Measurements from ENCODE around the gene KCNIP2. TPM values are rescaled to one million over a fixed set of nuclear protein-coding genes. Genes with fewer than 3 reads are reported as not detected.

Gene KCNIP2
- polyA plus RNA-seq, 2 donors, result 0.67 to 1.6 TPM

- Histone ChIP-seq H3K27ac (ENCODE audit: low read depth in 2 of 2, low read length in 1 of 2) (no peak overlapping the region), H3K27me3 (ENCODE audit: control insufficient read depth in 1 of 2, insufficient read depth in 2 of 2, low read length in 2 of 2) (no peaks in the 10 kb centered on the region), H3K4me3 (ENCODE audit: low read depth in 1 of 2, low read length in 2 of 2) (no peak overlapping the region), H3K4me1 (ENCODE audit: control insufficient read depth in 2 of 2, insufficient read depth in 2 of 2, low read length in 1 of 2) (no peaks in the 10 kb centered on the region), H3K36me3 (ENCODE audit: control insufficient read depth in 2 of 2, insufficient read depth in 2 of 2, low read length in 1 of 2) (no peaks in the 10 kb centered on the region), H3K9me3 (ENCODE audit: control insufficient read depth in 2 of 2, insufficient read depth in 1 of 2, low read depth in 1 of 2, low read length in 1 of 2) (no peaks in the 10 kb centered on the region)
- 87 to 88% methylated on average over 13 of the region's 13 CpGs for WGBS, 2 donors
Measured at GRCh38 chr10:101879456-101880231, 36.0 kb upstream of the KCNIP2 start.

GRCh38 chr10:101878869-101879268 lies 35.3 kb upstream of the KCNIP2 start:
- WGBS, 2 donors, result 85 to 92% methylated on average over 3 of the region's 3 CpGs
- H3K4me3 ChIP-seq (ENCODE audit: low read depth in 1 of 2, low read length in 2 of 2), result no peak overlapping the region

GRCh38 chr10:101875068-101875688 lies 31.6 kb upstream of the KCNIP2 start:
- Histone ChIP-seq H3K27me3 (ENCODE audit: control insufficient read depth in 1 of 2, insufficient read depth in 2 of 2, low read length in 2 of 2) (no peaks in the 10 kb centered on the region), H3K27ac (ENCODE audit: low read depth in 2 of 2, low read length in 1 of 2) (no peak overlapping the region), H3K4me3 (ENCODE audit: low read depth in 1 of 2, low read length in 2 of 2) (no peak overlapping the region), H3K4me1 (ENCODE audit: control insufficient read depth in 2 of 2, insufficient read depth in 2 of 2, low read length in 1 of 2) (no peaks in the 10 kb centered on the region), H3K36me3 (ENCODE audit: control insufficient read depth in 2 of 2, insufficient read depth in 2 of 2, low read length in 1 of 2) (no peaks in the 10 kb centered on the region), H3K9me3 (ENCODE audit: control insufficient read depth in 2 of 2, insufficient read depth in 1 of 2, low read depth in 1 of 2, low read length in 1 of 2) (no peaks in the 10 kb centered on the region)
- WGBS, 2 donors, result 83 to 92% methylated on average over 3 of the region's 3 CpGs

More at GRCh38 chr10:101878869-101879268, 35.3 kb upstream of the KCNIP2 start:
- Histone ChIP-seq H3K36me3 (ENCODE audit: control insufficient read depth in 2 of 2, insufficient read depth in 2 of 2, low read length in 1 of 2) (no peaks in the 10 kb centered on the region), H3K4me1 (ENCODE audit: control insufficient read depth in 2 of 2, insufficient read depth in 2 of 2, low read length in 1 of 2) (no peaks in the 10 kb centered on the region), H3K9me3 (ENCODE audit: control insufficient read depth in 2 of 2, insufficient read depth in 1 of 2, low read depth in 1 of 2, low read length in 1 of 2) (no peaks in the 10 kb centered on the region), H3K27me3 (ENCODE audit: control insufficient read depth in 1 of 2, insufficient read depth in 2 of 2, low read length in 2 of 2) (no peaks in the 10 kb centered on the region), H3K27ac (ENCODE audit: low read depth in 2 of 2, low read length in 1 of 2) (no peak overlapping the region)

GRCh38 chr10:101874252-101874651 lies 30.7 kb upstream of the KCNIP2 start:
- Histone ChIP-seq H3K27ac (ENCODE audit: low read depth in 2 of 2, low read length in 1 of 2) (no peak overlapping the region), H3K27me3 (ENCODE audit: control insufficient read depth in 1 of 2, insufficient read depth in 2 of 2, low read length in 2 of 2) (no peaks in the 10 kb centered on the region), H3K4me1 (ENCODE audit: control insufficient read depth in 2 of 2, insufficient read depth in 2 of 2, low read length in 1 of 2) (no peaks in the 10 kb centered on the region), H3K9me3 (ENCODE audit: control insufficient read depth in 2 of 2, insufficient read depth in 1 of 2, low read depth in 1 of 2, low read length in 1 of 2) (no peaks in the 10 kb centered on the region), H3K4me3 (ENCODE audit: low read depth in 1 of 2, low read length in 2 of 2) (no peak overlapping the region), H3K36me3 (ENCODE audit: control insufficient read depth in 2 of 2, insufficient read depth in 2 of 2, low read length in 1 of 2) (no peaks in the 10 kb centered on the region)

GRCh38 chr10:101867931-101868330 lies 24.3 kb upstream of the KCNIP2 start:
- H3K4me3 ChIP-seq (ENCODE audit: low read depth in 1 of 2, low read length in 2 of 2), result no peak overlapping the region
- no peak overlapping the region for H3K27ac ChIP-seq (ENCODE audit: low read depth in 2 of 2, low read length in 1 of 2)
- H3K36me3 ChIP-seq (ENCODE audit: control insufficient read depth in 2 of 2, insufficient read depth in 2 of 2, low read length in 1 of 2), result no peaks in the 10 kb centered on the region
- WGBS, 2 donors, result 77 to 78% methylated on average over 1 of the region's 1 CpG
- no peaks in the 10 kb centered on the region for H3K27me3 ChIP-seq (ENCODE audit: control insufficient read depth in 1 of 2, insufficient read depth in 2 of 2, low read length in 2 of 2)
- no peaks in the 10 kb centered on the region for H3K9me3 ChIP-seq (ENCODE audit: control insufficient read depth in 2 of 2, insufficient read depth in 1 of 2, low read depth in 1 of 2, low read length in 1 of 2)
- H3K4me1 ChIP-seq (ENCODE audit: control insufficient read depth in 2 of 2, insufficient read depth in 2 of 2, low read length in 1 of 2), result no peaks in the 10 kb centered on the region

GRCh38 chr10:101859530-101859929 lies 15.9 kb upstream of the KCNIP2 start:
- 95 to 97% methylated on average over 2 of the region's 2 CpGs for WGBS, 2 donors
- Histone ChIP-seq H3K27ac (ENCODE audit: low read depth in 2 of 2, low read length in 1 of 2) (no peak overlapping the region), H3K36me3 (ENCODE audit: control insufficient read depth in 2 of 2, insufficient read depth in 2 of 2, low read length in 1 of 2) (no peaks in the 10 kb centered on the region), H3K4me3 (ENCODE audit: low read depth in 1 of 2, low read length in 2 of 2) (no peak overlapping the region), H3K27me3 (ENCODE audit: control insufficient read depth in 1 of 2, insufficient read depth in 2 of 2, low read length in 2 of 2) (no peaks in the 10 kb centered on the region), H3K9me3 (ENCODE audit: control insufficient read depth in 2 of 2, insufficient read depth in 1 of 2, low read depth in 1 of 2, low read length in 1 of 2) (no peaks in the 10 kb centered on the region), H3K4me1 (ENCODE audit: control insufficient read depth in 2 of 2, insufficient read depth in 2 of 2, low read length in 1 of 2) (no peaks in the 10 kb centered on the region)

GRCh38 chr10:101858723-101859500 lies 15.3 kb upstream of the KCNIP2 start:
- no peak overlapping the region for H3K4me3 ChIP-seq (ENCODE audit: low read depth in 1 of 2, low read length in 2 of 2)
- no peaks in the 10 kb centered on the region for H3K4me1 ChIP-seq (ENCODE audit: control insufficient read depth in 2 of 2, insufficient read depth in 2 of 2, low read length in 1 of 2)
- H3K27me3 ChIP-seq (ENCODE audit: control insufficient read depth in 1 of 2, insufficient read depth in 2 of 2, low read length in 2 of 2), result no peaks in the 10 kb centered on the region
- H3K9me3 ChIP-seq (ENCODE audit: control insufficient read depth in 2 of 2, insufficient read depth in 1 of 2, low read depth in 1 of 2, low read length in 1 of 2), result no peaks in the 10 kb centered on the region
- no peak overlapping the region for H3K27ac ChIP-seq (ENCODE audit: low read depth in 2 of 2, low read length in 1 of 2)
- H3K36me3 ChIP-seq (ENCODE audit: control insufficient read depth in 2 of 2, insufficient read depth in 2 of 2, low read length in 1 of 2), result no peaks in the 10 kb centered on the region
- WGBS, 2 donors, result 71 to 76% methylated on average over 3 of the region's 3 CpGs

GRCh38 chr10:101857802-101858476 lies 14.3 kb upstream of the KCNIP2 start:
- Histone ChIP-seq H3K27me3 (ENCODE audit: control insufficient read depth in 1 of 2, insufficient read depth in 2 of 2, low read length in 2 of 2) (no peaks in the 10 kb centered on the region), H3K27ac (ENCODE audit: low read depth in 2 of 2, low read length in 1 of 2) (no peak overlapping the region), H3K4me3 (ENCODE audit: low read depth in 1 of 2, low read length in 2 of 2) (no peak overlapping the region), H3K4me1 (ENCODE audit: control insufficient read depth in 2 of 2, insufficient read depth in 2 of 2, low read length in 1 of 2) (no peaks in the 10 kb centered on the region), H3K9me3 (ENCODE audit: control insufficient read depth in 2 of 2, insufficient read depth in 1 of 2, low read depth in 1 of 2, low read length in 1 of 2) (no peaks in the 10 kb centered on the region), H3K36me3 (ENCODE audit: control insufficient read depth in 2 of 2, insufficient read depth in 2 of 2, low read length in 1 of 2) (no peaks in the 10 kb centered on the region)
- WGBS, 2 donors, result 36 to 88% methylated on average over 1 of the region's 1 CpG

- Histone ChIP-seq H3K9me3 (ENCODE audit: control insufficient read depth in 2 of 2, insufficient read depth in 1 of 2, low read depth in 1 of 2, low read length in 1 of 2) (no peaks in the 10 kb centered on the region), H3K27ac (ENCODE audit: low read depth in 2 of 2, low read length in 1 of 2) (no peak overlapping the region), H3K27me3 (ENCODE audit: control insufficient read depth in 1 of 2, insufficient read depth in 2 of 2, low read length in 2 of 2) (no peaks in the 10 kb centered on the region), H3K36me3 (ENCODE audit: control insufficient read depth in 2 of 2, insufficient read depth in 2 of 2, low read length in 1 of 2) (no peaks in the 10 kb centered on the region), H3K4me3 (ENCODE audit: low read depth in 1 of 2, low read length in 2 of 2) (no peak overlapping the region), H3K4me1 (ENCODE audit: control insufficient read depth in 2 of 2, insufficient read depth in 2 of 2, low read length in 1 of 2) (no peaks in the 10 kb centered on the region)
Measured at GRCh38 chr10:101856626-101857025, 13.0 kb upstream of the KCNIP2 start.
